ENCODE measurements around the gene CEP164. TPM values are rescaled to one million over a fixed set of nuclear protein-coding genes. Genes with fewer than 3 reads are reported as not detected.
"Not testable (repeated sequence)": the region's sequence is repeated elsewhere in the genome, so short reads cannot be mapped to it uniquely, and the experiment has no call there.

Gene CEP164
- total RNA-seq, 4 donors from 2014 or later = 11.3 to 45.1 (median 15.2) TPM

DNA sequence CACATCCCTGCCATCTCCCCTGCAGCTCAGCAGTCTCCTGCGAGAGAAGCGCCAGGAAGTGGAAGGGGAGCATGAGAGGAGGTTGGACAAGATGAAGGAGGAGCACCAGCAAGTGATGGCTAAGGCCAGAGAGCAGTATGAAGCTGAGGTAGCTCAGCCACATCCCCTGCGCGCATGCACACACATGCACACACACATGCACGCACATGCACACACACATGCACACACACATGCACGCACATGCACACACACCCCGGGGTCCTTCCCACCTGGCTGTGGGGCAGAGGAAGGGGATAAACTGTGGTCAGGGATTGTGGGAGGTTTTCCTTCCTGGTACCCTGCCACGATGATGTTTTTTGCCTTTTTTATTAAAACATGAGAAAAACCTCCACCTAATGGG lies 65.3 kb downstream of the CEP164 start:
- no peak overlapping the region for H3K4me3 ChIP-seq (ENCODE audit: low read depth, poor library complexity, severe bottlenecking)
- intact Hi-C loops (cut with DNase I; ENCODE audit: low total_unique reads) = no loop called here
- TF ChIP-seq POLR2A (IDR thresholded peaks at IDR 0.05) (no peak), CTCF (IDR thresholded peaks at IDR 0.05) (no peak)
- 90 to 94% methylated on average over 8 of the region's 8 CpGs for WGBS, 2 donors
- no peak for DNase-seq (ENCODE audit: low spot score in 2 of 2)

- DNase-seq (ENCODE audit: low spot score in 2 of 2) = no peak
- intact Hi-C loops (cut with DNase I; ENCODE audit: low total_unique reads) = no loop called here
- H3K4me3 ChIP-seq (ENCODE audit: low read depth, poor library complexity, severe bottlenecking) = no peak overlapping the region
- TF ChIP-seq CTCF (IDR thresholded peaks at IDR 0.05) (no peak), POLR2A (IDR thresholded peaks at IDR 0.05) (no peak)
- 97 to 98% methylated on average over 13 to 14 of the region's 14 CpGs for WGBS, 2 donors
Measured at GRCh38 chr11:117394221-117394925, 66.7 kb downstream of the CEP164 start.

GRCh38 chr11:117395476-117395875 lies 67.8 kb downstream of the CEP164 start:
- H3K4me3 ChIP-seq (ENCODE audit: low read depth, poor library complexity, severe bottlenecking) = no peak overlapping the region
- no peak for DNase-seq (ENCODE audit: low spot score in 2 of 2)
- intact Hi-C loops (cut with DNase I; ENCODE audit: low total_unique reads) = no loop called here
- 90 to 93% methylated on average over 4 of the region's 4 CpGs for WGBS, 2 donors
- TF ChIP-seq POLR2A (IDR thresholded peaks at IDR 0.05) (no peak), CTCF (IDR thresholded peaks at IDR 0.05) (no peak)

GRCh38 chr11:117396970-117397369 lies 69.3 kb downstream of the CEP164 start:
- DNase-seq (ENCODE audit: low spot score in 2 of 2) = no peak
- intact Hi-C loops (cut with DNase I; ENCODE audit: low total_unique reads) = no loop called here

DNA sequence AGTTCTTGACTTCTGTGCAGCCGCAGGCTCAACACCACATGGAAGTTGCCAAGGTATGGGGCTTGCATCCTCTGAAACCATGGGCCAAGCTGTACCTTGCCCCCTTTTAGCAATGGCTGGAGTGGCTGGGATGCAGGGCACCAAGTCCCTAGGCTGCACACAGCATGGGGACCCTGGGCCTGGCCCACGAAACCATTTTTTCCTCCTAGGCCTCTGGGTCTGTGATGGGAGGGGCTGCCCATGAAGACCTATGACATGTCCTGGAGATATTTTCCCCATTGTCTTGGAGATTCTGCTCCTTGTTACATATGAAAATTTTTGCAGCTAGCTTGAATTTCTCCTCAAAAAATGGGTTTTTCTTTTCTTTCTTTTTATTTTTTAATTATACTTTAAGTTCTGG lies 71.0 kb downstream of the CEP164 start:
- intact Hi-C loops (cut with DNase I; ENCODE audit: low total_unique reads); DNase-seq (ENCODE audit: low spot score in 2 of 2); H3K4me3 ChIP-seq (ENCODE audit: low read depth, poor library complexity, severe bottlenecking): not testable (repeated sequence)
- WGBS, 2 donors = 100% methylated on average over 2 of the region's 2 CpGs

More at GRCh38 chr11:117396970-117397369, 69.3 kb downstream of the CEP164 start:
- WGBS, 2 donors = 96 to 97% methylated on average over 8 of the region's 8 CpGs
- TF ChIP-seq CTCF (IDR thresholded peaks at IDR 0.05) (no peak), POLR2A (IDR thresholded peaks at IDR 0.05) (no peak)
- H3K4me3 ChIP-seq (ENCODE audit: low read depth, poor library complexity, severe bottlenecking) = no peak overlapping the region

DNA sequence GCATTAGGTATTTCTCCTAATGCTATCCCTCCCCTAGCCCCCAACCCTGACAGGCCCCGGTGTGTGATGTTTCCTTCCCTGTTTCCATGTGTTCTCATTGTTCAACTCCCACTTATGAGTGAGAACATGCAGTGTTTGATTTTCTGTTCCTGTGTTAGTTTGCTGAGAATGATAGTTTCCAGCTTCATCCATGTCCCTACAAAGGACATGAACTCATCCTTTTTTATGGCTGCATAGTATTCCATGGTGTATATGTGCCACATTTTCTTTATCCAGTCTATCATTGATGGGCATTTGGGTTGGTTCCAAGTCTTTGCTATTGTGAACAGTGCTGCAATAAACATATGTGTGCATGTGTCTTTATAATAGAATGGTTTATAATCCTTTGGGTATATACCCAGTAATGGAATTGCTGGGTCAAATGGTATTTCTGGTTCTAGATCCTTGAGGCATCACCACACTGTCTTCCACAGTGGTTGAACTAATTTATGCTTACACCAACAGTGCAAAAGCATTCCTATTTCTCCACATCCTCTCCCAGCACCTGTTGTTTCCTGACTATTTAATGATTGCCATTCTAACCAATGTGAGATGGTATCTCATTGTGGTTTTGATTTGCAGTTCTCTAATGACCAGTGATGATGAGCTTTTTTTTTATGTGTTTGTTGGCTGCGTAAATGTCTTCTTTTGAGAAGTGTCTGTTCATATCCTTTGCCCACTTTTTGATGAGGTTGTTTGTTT lies 71.6 kb downstream of the CEP164 start:
- DNase-seq (ENCODE audit: low spot score in 2 of 2); H3K4me3 ChIP-seq (ENCODE audit: low read depth, poor library complexity, severe bottlenecking); intact Hi-C loops (cut with DNase I; ENCODE audit: low total_unique reads): not testable (repeated sequence)
- 95 to 98% methylated on average over 2 of the region's 2 CpGs for WGBS, 2 donors

GRCh38 chr11:117405898-117406297 lies 78.2 kb downstream of the CEP164 start:
- H3K4me3 ChIP-seq (ENCODE audit: low read depth, poor library complexity, severe bottlenecking); DNase-seq (ENCODE audit: low spot score in 2 of 2); intact Hi-C loops (cut with DNase I; ENCODE audit: low total_unique reads): not testable (repeated sequence)
- 97 to 100% methylated on average over 2 of the region's 2 CpGs for WGBS, 2 donors

Data from lower leg skin (tissue), 4 donors.